ENCODE measurements around the gene CCDC85C. TPM values are rescaled to one million over a fixed set of nuclear protein-coding genes. Genes with fewer than 3 reads are reported as not detected.

CCDC85C gene
- total and polyA plus RNA-seq, 10 of the 15 experiments (the other 5 are each of a cell fraction or from before 2014, with no cell fraction given) = 0.03 to 3.6 (median 1.1) TPM

- DNase-seq (ENCODE audit: low read depth, low spot score) (no peak), ATAC-seq (no peak), FAIRE-seq (no peak)
- TF ChIP-seq ASH2L (IDR thresholded peaks at IDR 0.05; ENCODE audit: borderline replicate concordance, low read depth) = no peak
- TF ChIP-seq PRDM15 (CRISPR knock-in tag; IDR thresholded peaks at IDR 0.05) = no peak
- TF ChIP-seq ZBTB11 (CRISPR knock-in tag; IDR thresholded peaks at IDR 0.05) = no peak
- no peak for TF ChIP-seq SMAD1 (IDR thresholded peaks at IDR 0.05; ENCODE audit: low read depth, partially characterized antibody)
- TF ChIP-seq JUNB (IDR thresholded peaks at IDR 0.05) = no peak
- TF ChIP-seq IKZF2 (IDR thresholded peaks at IDR 0.05) = no peak
- no peak for TF ChIP-seq NR2C1 (IDR thresholded peaks at IDR 0.05)
- CTCF ChIA-PET = interaction anchor here (1.2 kb wide), 1 partner anchor 47 kb away, joined by 3 read pairs; no protein-coding TSS in a partner anchor
- Histone ChIP-seq H3K36me3 (ENCODE audit: control insufficient read depth in 2 of 2, insufficient read depth in 2 of 2, low read length in 1 of 2) (no peaks in the 10 kb centered on the region), H4K20me1 (ENCODE audit: control insufficient read depth, insufficient read depth) (no peaks in the 10 kb centered on the region), H3K27ac (ENCODE audit: control insufficient read depth, insufficient read depth) (no peak overlapping the region), H3K9me3 (replicated peaks; ENCODE audit: control insufficient read depth, insufficient read depth, low read length) (no peaks in the 10 kb centered on the region), H3K27me3 (replicated peaks in 1 of 2; ENCODE audit: control insufficient read depth in 2 of 2, insufficient read depth in 2 of 2, low read length in 1 of 2) (no peaks in the 10 kb centered on the region), H2AFZ (ENCODE audit: control insufficient read depth, low read depth, low read length) (no peak overlapping the region), H3K9ac (ENCODE audit: control insufficient read depth, insufficient read depth, low read length) (no peak overlapping the region), H3K4me1 (ENCODE audit: control insufficient read depth, insufficient read depth, low read length) (peaks cover 5% of the 10 kb centered on the region; the same call in 1 of the 2 replicates), H3K4me2 (ENCODE audit: control insufficient read depth, insufficient read depth) (no peak overlapping the region), H3K4me3 (no peak overlapping the region), H3K79me2 (ENCODE audit: control insufficient read depth, insufficient read depth, low read length) (no peaks in the 10 kb centered on the region)
- RAD21 ChIA-PET (ENCODE audit: unreplicated experiment) = no interaction called here
- intact Hi-C loops (cut with micrococcal nuclease; ENCODE audit: unreplicated experiment) (no loop called here), in situ Hi-C loops (cut with MboI) (no loop called here)
- 46% methylated on average over 2 of the region's 2 CpGs for WGBS (ENCODE audit: insufficient coverage, insufficient replicate concordance, low lambda C conversion rate, missing lambda C conversion rate)
- POLR2A ChIA-PET = no interaction called here
- no TSS peak for BruUV-seq (replicated peaks)
- SMC1A ChIA-PET (ENCODE audit: uncharacterized antibody, unreplicated experiment) = interaction anchor here (0.7 kb wide), 1 partner anchor 20 kb away, joined by 3 read pairs; no protein-coding TSS in a partner anchor
Measured at GRCh38 chr14:99608591-99608990, 4.6 kb upstream of the CCDC85C start.

Data from GM12878 (cell line).